A549 (cell line): ENCODE results near the gene NAA60. TPM values are rescaled to one million over a fixed set of nuclear protein-coding genes. Genes with fewer than 3 reads are reported as not detected.
A peak's percentile ranks its signal among the peaks of the same experiment; 100 is the strongest.
"Not testable (repeated sequence)": the region's sequence is repeated elsewhere in the genome, so short reads cannot be mapped to it uniquely, and the experiment has no call there.

Source experiments
- ATAC-seq, 2 experiments: fragments of 200-7000 bp in 1 of 2; fragments of >200 bp in 1 of 2; cut with Nextera tagmentation in 1 of 2; cut with Tn5 transposase in 1 of 2; 3 replicates each; pipeline versions ENCODE4 v1.8.0 to v1.9.1; 2018 to 2020; ENCODE audit warnings: mild to moderate bottlenecking in 1 of 2, moderate library complexity in 1 of 2
- CTCF ChIA-PET: fragments of 300-600 bp; sonication (Branson Sonifier 250); formaldehyde crosslinking; extraction: SDS; loops from one replicate; lab custom pipeline; 2021; ENCODE audit warnings: antibody characterized with exemption, inconsistent platforms; lab: Yijun Ruan, JAX
- POLR2A ChIA-PET: fragments of 350-600 bp; formaldehyde crosslinking; extraction: SDS; loops from one replicate; lab custom pipeline; 2021; ENCODE audit warnings: antibody characterized with exemption, inconsistent platforms; lab: Yijun Ruan, JAX
- DNase-seq, 2 experiments: peaks; one replicate each; pipeline versions ENCODE4 v3.0.0 to v3.0.0-alpha.2; 2011 to 2016; ENCODE audit warnings: low read depth in 1 of 2, low spot score in 1 of 2
- FAIRE-seq: peaks from 2 replicates; lab custom pipeline; 2011; peaks lifted over from hg19 to GRCh38; lab: Jason Lieb, UNC
- H3K27ac ChIP-seq, 2 experiments: fragments of >200 bp; sonication (Bioruptor Twin); formaldehyde crosslinking; 3 replicates each; pipeline ENCODE4 v1.5.1; 2016 to 2017
- H3K4me1 ChIP-seq: fragments of >200 bp; sonication (Bioruptor Twin); formaldehyde crosslinking; 3 replicates; pipeline ENCODE4 v1.6.1; 2016
- H3K4me2 ChIP-seq: fragments of >200 bp; sonication (Bioruptor Twin); formaldehyde crosslinking; 3 replicates; pipeline ENCODE4 v1.6.1; 2016
- H3K4me3 ChIP-seq: fragments of >200 bp; sonication (Bioruptor Twin); formaldehyde crosslinking; 3 replicates; pipeline ENCODE4 v1.5.1; 2016
- H3K9me3 ChIP-seq: fragments of >200 bp; sonication (Bioruptor Twin); formaldehyde crosslinking; 3 replicates; pipeline ENCODE4 v1.6.1; 2016
- BCL3 ChIP-seq: fragments of >200 bp; sonication (Bioruptor Twin); formaldehyde crosslinking; IDR thresholded peaks from 3 replicates; pipeline ENCODE4 v1.6.1; 2016
- BHLHE40 ChIP-seq: IDR thresholded peaks from 2 replicates; pipeline ENCODE4 v1.6.1; 2012; ENCODE audit warnings: low read depth, low read length, inconsistent platforms
- CBX2 ChIP-seq: fragments of 200-600 bp; sonication (generic); IDR thresholded peaks from 2 replicates; pipeline ENCODE4 v1.6.1; 2016; ENCODE audit warnings: low read depth, mild to moderate bottlenecking, borderline replicate concordance
- CTCF ChIP-seq: fragments of >200 bp; sonication (Bioruptor Twin); formaldehyde crosslinking; IDR thresholded peaks from 3 replicates; pipeline ENCODE4 v1.5.1; 2016
- HOXB5 ChIP-seq: fragments of 250-450 bp; sonication (Bioruptor Pico); IDR thresholded peaks from 2 replicates; pipeline ENCODE4 v1.5.0; 2020; ENCODE audit warnings: mild to moderate bottlenecking, moderate library complexity
- MAFK ChIP-seq: fragments of 450-650 bp; IDR thresholded peaks from 2 replicates; pipeline ENCODE4 v1.6.1; 2014; ENCODE audit not compliant: partially characterized antibody
- MAZ ChIP-seq: fragments of 150-350 bp; IDR thresholded peaks from 2 replicates; pipeline ENCODE4 v1.6.1; 2014; ENCODE audit warnings: antibody characterized with exemption, low read depth, low read length, borderline replicate concordance
- NR3C1 ChIP-seq: fragments of >200 bp; sonication (Bioruptor Twin); formaldehyde crosslinking; IDR thresholded peaks from 3 replicates; pipeline ENCODE4 v1.6.1; 2017
- PBX3 ChIP-seq: IDR thresholded peaks from 2 replicates; pipeline ENCODE4 v1.6.1; 2012
- PHF8 ChIP-seq: fragments of 200-600 bp; sonication (generic); IDR thresholded peaks from 2 replicates; pipeline ENCODE4 v1.6.1; 2016; ENCODE audit warnings: low read depth, mild to moderate bottlenecking, antibody characterized with exemption, moderate library complexity, borderline replicate concordance
- RAD21 ChIP-seq, 2 experiments: fragments of >200 bp in 1 of 2; sonication (Bioruptor Twin) in 1 of 2; formaldehyde crosslinking in 1 of 2; IDR thresholded peaks in 1 of 2; conservative IDR thresholded peaks in 1 of 2; 2 replicates in 1 of 2; 3 replicates in 1 of 2; pipeline ENCODE4 v1.6.1; 2012 to 2018; ENCODE audit warnings: inconsistent platforms in 1 of 2
- RARB ChIP-seq: fragments of 250-450 bp; sonication (Bioruptor Pico); IDR thresholded peaks from 2 replicates; pipeline ENCODE4 v1.8.0; 2021; ENCODE audit warnings: mild to moderate bottlenecking, moderate library complexity
- RCOR1 ChIP-seq: fragments of 150-350 bp; IDR thresholded peaks from 2 replicates; pipeline ENCODE4 v1.6.1; 2014; ENCODE audit warnings: antibody characterized with exemption, low read length, low read depth
- RFX5 ChIP-seq: fragments of 450-650 bp; IDR thresholded peaks from 2 replicates; pipeline ENCODE4 v1.7.1; 2014; ENCODE audit warnings: antibody characterized with exemption, mild to moderate bottlenecking, moderate library complexity
- SMC3 ChIP-seq: fragments of >200 bp; sonication (Bioruptor Twin); formaldehyde crosslinking; IDR thresholded peaks from 3 replicates; pipeline ENCODE4 v1.6.1; 2018; ENCODE audit warnings: inconsistent platforms
- SREBF2 ChIP-seq: fragments of 450-650 bp; IDR thresholded peaks from 2 replicates; pipeline ENCODE4 v1.6.1; 2014; ENCODE audit warnings: mild to moderate bottlenecking, moderate library complexity
- ZC3H11A ChIP-seq: fragments of 450-650 bp; IDR thresholded peaks from 2 replicates; pipeline ENCODE4 v1.6.1; 2014; ENCODE audit warnings: antibody characterized with exemption, mild to moderate bottlenecking
- ZNF302 ChIP-seq: fragments of 250-450 bp; sonication (Bioruptor Pico); IDR thresholded peaks from 2 replicates; pipeline ENCODE4 v1.9.0; 2021; ENCODE audit warnings: inconsistent platforms, mild to moderate bottlenecking, moderate library complexity
- ZSCAN20 ChIP-seq: fragments of 250-450 bp; sonication (Bioruptor Pico); IDR thresholded peaks from 2 replicates; pipeline ENCODE4 v1.8.0; 2022; ENCODE audit warnings: mild to moderate bottlenecking, moderate library complexity
- WGBS: methylation state at CpG from one replicate; pipeline ENCODE4 v1.1.6; 2017; ENCODE audit errors: missing lambda C conversion rate; 5-methylcytosine and 5-hydroxymethylcytosine counted together
- polyA plus RNA-seq, 4 experiments: library from polyadenylated mRNA; depleted of rRNA in 3 of 4; stranded (reverse); fragments of >200 nt; fragmentation: RNase III in 1 of 4; extraction: RNeasy Plus Mini Kit Qiagen cat#74134 plus additional on column Dnase treatment in 1 of 4; gene quantifications; 2 replicates in 3 of 4; 3 replicates in 1 of 4; pipeline ENCODE4 v1.2.3, GENCODE V29; 2011 to 2017

NAA60 gene
- polyA plus RNA-seq, 2 of the 4 experiments (the other 2 are of a cell fraction): 41.6 to 43.9 TPM

- Histone ChIP-seq H3K4me3 (no peak overlapping the region), H3K4me1 (0 out of 3 replicates have a peak, but pooled peaks cover 5% of the 10 kb centered on the region), H3K27ac (no peak overlapping the region), H3K4me2 (no peak overlapping the region), H3K9me3 (no peaks in the 10 kb centered on the region)
- TF ChIP-seq ZNF302 (CRISPR knock-in tag) (no peak), ZSCAN20 (CRISPR knock-in tag) (no peak), RARB (CRISPR knock-in tag) (no peak), BCL3 (no peak)
- DNase-seq: no peak
- POLR2A ChIA-PET: interaction anchor here (0.6 kb wide), 1 partner anchor 324 kb away, joined by 9 read pairs; no protein-coding TSS in a partner anchor
- FAIRE-seq: no peak
- CTCF ChIA-PET: interaction anchor here (0.6 to 1.6 kb wide), 2 partner anchors 11 to 871 kb away, joined by 4 read pairs; no protein-coding TSS in a partner anchor
- no peak for ATAC-seq
- 82% methylated on average over 5 of the region's 5 CpGs for WGBS
Observed at GRCh38 chr16:3525951-3526350, 82.5 kb downstream of the NAA60 start.

GRCh38 chr16:3527216-3527829, 83.8 kb downstream of the NAA60 start:
- H3K4me1 ChIP-seq, H3K9me3 ChIP-seq, POLR2A ChIA-PET, H3K4me2 ChIP-seq, ATAC-seq, FAIRE-seq, H3K4me3 ChIP-seq, H3K27ac ChIP-seq: not testable (repeated sequence)
- 65% methylated on average over 12 of the region's 12 CpGs for WGBS
- peak in 1 of 2 experiments; percentile 60 for DNase-seq
- TF ChIP-seq RAD21 (conservative IDR thresholded peaks at IDR 0.05 in 1 of 2, IDR thresholded peaks at IDR 0.05 in 1 of 2): peak; percentile 44 to 68; a peak in 4 of 5 replicates
- peak; percentile 47; the same call in 2 of the 3 replicates for TF ChIP-seq CTCF
- peak; percentile 34; the same call in 1 of the 3 replicates for TF ChIP-seq SMC3
- CTCF ChIA-PET: interaction anchor here (0.5 to 1.7 kb wide), 7 partner anchors 9 to 267 kb away, joined by 3 to 10 read pairs (median 3); no protein-coding TSS in a partner anchor

- no peak for FAIRE-seq
- H3K27ac ChIP-seq: no peak overlapping the region
- H3K4me1 ChIP-seq: 0 out of 3 replicates have a peak, but pooled peaks cover 5% of the 10 kb centered on the region
- CTCF ChIA-PET: interaction anchor here (0.6 to 1.7 kb wide), 3 partner anchors 10 to 85 kb away, joined by 3 to 4 read pairs (median 3); no protein-coding TSS in a partner anchor
- DNase-seq: no peak
- 97% methylated on average over 2 of the region's 2 CpGs for WGBS
- no peak overlapping the region for H3K4me3 ChIP-seq
- POLR2A ChIA-PET: no interaction called here
- H3K4me2 ChIP-seq: no peak overlapping the region
- H3K9me3 ChIP-seq: no peaks in the 10 kb centered on the region
- no peak for ATAC-seq
- TF ChIP-seq NR3C1 (no peak), HOXB5 (CRISPR knock-in tag) (no peak), CBX2 (no peak), MAZ (no peak), PBX3 (no peak), BCL3 (no peak), RFX5 (no peak), RCOR1 (no peak), SREBF2 (no peak), BHLHE40 (no peak), PHF8 (no peak), MAFK (no peak), ZC3H11A (no peak), ZSCAN20 (CRISPR knock-in tag) (no peak)
Observed at GRCh38 chr16:3528406-3528805, 84.9 kb downstream of the NAA60 start.
